ENCODE results near the gene FLNB. TPM values are rescaled to one million over a fixed set of nuclear protein-coding genes. Genes with fewer than 3 reads are reported as not detected.
"Not testable (repeated sequence)": the region's sequence is repeated elsewhere in the genome, so short reads cannot be mapped to it uniquely, and the experiment has no call there.

Gene FLNB
- total RNA-seq, 1 donor from 2014 or later, result 40.4 TPM

GRCh38 chr3:58055314-58055713, 47.1 kb downstream of the FLNB start:
- H3K27ac Mint-ChIP-seq (ENCODE audit: unreplicated experiment), result no peak overlapping the region
- H3K4me3 Mint-ChIP-seq, result no peak overlapping the region
- peaks cover 2% of the 10 kb centered on the region for H3K36me3 Mint-ChIP-seq (ENCODE audit: low read depth)
- no peak for DNase-seq (ENCODE audit: low read depth, low spot score)
- peaks cover 2% of the 10 kb centered on the region for H3K9me3 Mint-ChIP-seq
- TF ChIP-seq CTCF (conservative IDR thresholded peaks at IDR 0.05), result no peak
- H3K27me3 Mint-ChIP-seq (ENCODE audit: low read depth), result no peaks in the 10 kb centered on the region
- H3K4me1 Mint-ChIP-seq, result peaks cover 20% of the 10 kb centered on the region

GRCh38 chr3:58055891-58056290, 47.7 kb downstream of the FLNB start:
- not testable (repeated sequence) for H3K27ac Mint-ChIP-seq (ENCODE audit: unreplicated experiment); H3K36me3 Mint-ChIP-seq (ENCODE audit: low read depth); DNase-seq (ENCODE audit: low read depth, low spot score); H3K4me3 Mint-ChIP-seq; H3K27me3 Mint-ChIP-seq (ENCODE audit: low read depth); H3K9me3 Mint-ChIP-seq
- H3K4me1 Mint-ChIP-seq, result peaks cover 18% of the 10 kb centered on the region

- no peak overlapping the region for H3K27ac Mint-ChIP-seq (ENCODE audit: unreplicated experiment)
- H3K4me3 Mint-ChIP-seq, result no peak overlapping the region
- no peak for DNase-seq (ENCODE audit: low read depth, low spot score)
- H3K36me3 Mint-ChIP-seq (ENCODE audit: low read depth), result peaks cover 2% of the 10 kb centered on the region
- H3K4me1 Mint-ChIP-seq, result peaks cover 25% of the 10 kb centered on the region
- no peak for TF ChIP-seq CTCF (conservative IDR thresholded peaks at IDR 0.05)
- H3K27me3 Mint-ChIP-seq (ENCODE audit: low read depth), result no peaks in the 10 kb centered on the region
- peaks cover 2% of the 10 kb centered on the region for H3K9me3 Mint-ChIP-seq
These were observed 50.4 kb downstream of the FLNB start for GRCh38 chr3:58058361-58059263.

GRCh38 chr3:58059349-58060321, 51.4 kb downstream of the FLNB start:
- H3K27me3 Mint-ChIP-seq (ENCODE audit: low read depth), result no peaks in the 10 kb centered on the region
- peaks cover 30% of the 10 kb centered on the region for H3K4me1 Mint-ChIP-seq
- H3K36me3 Mint-ChIP-seq (ENCODE audit: low read depth), result no peaks in the 10 kb centered on the region
- peak overlapping the region; percentile 63 for H3K27ac Mint-ChIP-seq (ENCODE audit: unreplicated experiment)
- no peak for DNase-seq (ENCODE audit: low read depth, low spot score)
- no peak overlapping the region for H3K4me3 Mint-ChIP-seq
- no peaks in the 10 kb centered on the region for H3K9me3 Mint-ChIP-seq
- no peak for TF ChIP-seq CTCF (conservative IDR thresholded peaks at IDR 0.05)

GRCh38 chr3:58062472-58062871, 54.2 kb downstream of the FLNB start:
- no peaks in the 10 kb centered on the region for H3K9me3 Mint-ChIP-seq
- peaks cover 46% of the 10 kb centered on the region for H3K4me1 Mint-ChIP-seq
- no peaks in the 10 kb centered on the region for H3K27me3 Mint-ChIP-seq (ENCODE audit: low read depth)
- no peak overlapping the region for H3K4me3 Mint-ChIP-seq
- no peak overlapping the region for H3K27ac Mint-ChIP-seq (ENCODE audit: unreplicated experiment)
- no peak for TF ChIP-seq CTCF (conservative IDR thresholded peaks at IDR 0.05)
- no peaks in the 10 kb centered on the region for H3K36me3 Mint-ChIP-seq (ENCODE audit: low read depth)
- no peak for DNase-seq (ENCODE audit: low read depth, low spot score)

All from neural crest cell (in vitro differentiated cells).